Inflammatory macrophage treated with lipopolysaccharide for 4 hours (primary cell): ENCODE results near the gene CXCR5.

Source experiments
- DNase-seq: peaks from one replicate; pipeline ENCODE4 v3.0.0-alpha.2; 2020

The CXCR5 gene

GRCh38 chr11:118899296-118899688 lies 15.6 kb downstream of the CXCR5 start:
- DNase-seq = no peak

- DNase-seq = no peak
Observed at GRCh38 chr11:118899706-118900360, 16.1 kb downstream of the CXCR5 start.

- DNase-seq = no peak
Observed at GRCh38 chr11:118900535-118901384, 17.1 kb downstream of the CXCR5 start.

GRCh38 chr11:118901494-118902335 lies 18.0 kb downstream of the CXCR5 start:
- no peak for DNase-seq

GRCh38 chr11:118902336-118903203 lies 18.9 kb downstream of the CXCR5 start:
- no peak for DNase-seq

- no peak for DNase-seq
Observed at GRCh38 chr11:118903204-118904015, 19.7 kb downstream of the CXCR5 start.

GRCh38 chr11:118907051-118908042 lies 23.7 kb downstream of the CXCR5 start:
- peak; percentile 68 for DNase-seq

- DNase-seq = no peak
Observed at GRCh38 chr11:118908264-118908663, 24.6 kb downstream of the CXCR5 start.

GRCh38 chr11:118908901-118909618 lies 25.4 kb downstream of the CXCR5 start:
- DNase-seq = no peak

- DNase-seq = no peak
Observed at GRCh38 chr11:118909619-118910308, 26.1 kb downstream of the CXCR5 start.

- DNase-seq = no peak
Observed at GRCh38 chr11:118910309-118911112, 26.8 kb downstream of the CXCR5 start.

- no peak for DNase-seq
Observed at GRCh38 chr11:118911113-118911879, 27.6 kb downstream of the CXCR5 start.

- peak; percentile 58 for DNase-seq
Observed at GRCh38 chr11:118911880-118912741, 28.4 kb downstream of the CXCR5 start.

GRCh38 chr11:118912742-118913410 lies 29.2 kb downstream of the CXCR5 start:
- peak; percentile 51 for DNase-seq

- DNase-seq = no peak
Observed at GRCh38 chr11:118913411-118914125, 29.9 kb downstream of the CXCR5 start.
